Measurements from ENCODE around the gene GLI3. TPM values are rescaled to one million over a fixed set of nuclear protein-coding genes. Genes with fewer than 3 reads are reported as not detected.

The GLI3 gene
- total RNA-seq, 2 experiments from 2014 or later: not detected

DNA sequence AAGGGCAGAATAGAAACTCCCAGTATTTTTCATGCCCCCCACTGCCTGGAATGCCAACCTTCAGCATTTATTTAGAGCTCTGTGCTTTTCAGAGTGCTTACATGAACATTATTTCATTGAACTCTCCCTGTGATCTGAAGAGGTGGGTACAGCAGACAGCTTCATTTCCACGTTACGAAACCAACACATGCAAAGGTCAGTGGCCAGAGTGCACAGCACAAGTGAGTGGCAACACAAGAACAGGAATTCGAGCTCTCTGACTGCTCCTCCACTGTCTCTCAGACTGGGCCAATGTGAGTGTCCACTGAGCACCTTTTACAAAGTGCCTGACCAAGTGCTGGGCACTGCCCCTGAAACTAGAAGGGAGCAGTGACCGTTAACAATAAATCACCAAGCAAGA lies 162.9 kb downstream of the GLI3 start:
- no peaks in the 10 kb centered on the region for H3K36me3 Mint-ChIP-seq (ENCODE audit: low read depth)
- ATAC-seq (no peak), DNase-seq (no peak)
- ChIA-PET POLR2A (no interaction called here), CTCF (no interaction called here)
- no peaks in the 10 kb centered on the region for H3K27me3 Mint-ChIP-seq (ENCODE audit: low read depth)
- no peak overlapping the region for H3K4me3 Mint-ChIP-seq
- no peaks in the 10 kb centered on the region for H3K9me3 Mint-ChIP-seq (ENCODE audit: insufficient read depth)
- no peaks in the 10 kb centered on the region for H3K4me1 Mint-ChIP-seq (ENCODE audit: low read depth)
- no peak overlapping the region for H3K27ac Mint-ChIP-seq

DNA sequence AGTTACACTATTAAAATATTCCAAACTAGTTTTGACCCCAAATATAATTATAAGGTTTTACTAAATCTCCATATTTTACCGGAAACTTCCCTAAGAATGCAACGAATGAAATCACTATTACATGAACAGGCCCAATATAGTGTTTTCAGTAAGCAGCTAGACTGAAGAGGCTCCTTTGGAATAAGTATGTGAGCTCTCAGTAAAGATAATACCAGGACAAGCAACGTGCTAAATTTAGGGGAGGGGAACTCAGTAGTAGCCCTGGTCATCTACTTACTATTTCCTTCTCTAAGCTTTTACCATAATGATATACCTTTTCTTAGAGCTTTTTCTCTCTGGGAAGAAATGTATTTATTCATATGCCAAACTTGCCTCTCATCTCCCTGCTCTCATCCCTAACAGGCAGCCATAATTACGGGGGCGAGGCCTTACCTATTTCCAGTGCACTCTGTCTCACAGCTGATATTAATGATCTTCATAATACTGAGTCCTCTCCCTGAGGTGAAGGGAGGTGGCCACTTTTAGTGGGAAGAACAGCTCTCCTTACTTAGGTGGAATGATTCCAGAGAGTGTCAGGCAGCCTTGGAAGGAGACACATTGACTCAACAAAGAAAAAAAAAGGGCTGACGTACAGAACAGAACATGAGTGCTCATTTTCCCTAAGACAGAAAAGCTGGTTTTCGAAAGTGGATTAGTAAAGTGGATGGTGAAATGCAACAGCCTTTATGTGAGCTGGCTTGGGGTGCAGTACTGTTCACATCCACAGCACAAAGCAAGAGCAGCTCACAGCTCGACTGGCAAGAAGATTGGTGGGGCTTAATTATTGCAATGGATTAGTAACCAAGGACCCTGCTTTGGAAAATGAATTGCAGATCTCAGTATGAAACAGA lies 165.4 kb downstream of the GLI3 start:
- DNase-seq: no peak
- Mint-ChIP-seq H3K36me3 (ENCODE audit: low read depth) (no peaks in the 10 kb centered on the region), H3K4me3 (no peak overlapping the region), H3K9me3 (ENCODE audit: insufficient read depth) (no peaks in the 10 kb centered on the region), H3K27me3 (ENCODE audit: low read depth) (no peaks in the 10 kb centered on the region), H3K27ac (no peak overlapping the region), H3K4me1 (ENCODE audit: low read depth) (no peaks in the 10 kb centered on the region)
- ATAC-seq: no peak
- ChIA-PET POLR2A (no interaction called here), CTCF (no interaction called here)

DNA sequence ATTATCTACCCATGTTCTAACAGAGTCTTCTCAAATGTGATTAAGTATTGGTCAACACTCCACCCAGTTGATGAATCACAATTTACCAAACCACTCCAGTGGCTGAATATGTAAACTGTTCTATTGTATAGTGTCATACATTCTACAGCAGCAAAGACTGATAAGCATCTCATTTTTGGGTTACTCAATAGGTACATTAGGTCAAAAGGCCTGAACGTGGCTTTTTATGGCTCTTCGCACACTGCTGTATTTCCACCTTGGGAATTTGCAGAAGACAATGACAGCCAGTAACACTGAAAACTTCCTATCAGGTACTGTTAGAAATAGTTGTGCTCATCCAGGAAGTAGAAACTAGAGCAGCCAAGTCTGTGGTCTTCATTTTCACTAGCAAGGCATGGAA lies 166.9 kb downstream of the GLI3 start:
- H3K4me1 Mint-ChIP-seq (ENCODE audit: low read depth): no peaks in the 10 kb centered on the region
- H3K27ac Mint-ChIP-seq: no peak overlapping the region
- no peaks in the 10 kb centered on the region for H3K36me3 Mint-ChIP-seq (ENCODE audit: low read depth)
- no peaks in the 10 kb centered on the region for H3K9me3 Mint-ChIP-seq (ENCODE audit: insufficient read depth)
- H3K4me3 Mint-ChIP-seq: no peak overlapping the region
- DNase-seq (no peak), ATAC-seq (no peak)
- H3K27me3 Mint-ChIP-seq (ENCODE audit: low read depth): no peaks in the 10 kb centered on the region
- POLR2A ChIA-PET: no interaction called here
- CTCF ChIA-PET: no interaction called here

GRCh38 chr7:42069590-42069989 lies 167.4 kb downstream of the GLI3 start:
- CTCF ChIA-PET: no interaction called here

DNA sequence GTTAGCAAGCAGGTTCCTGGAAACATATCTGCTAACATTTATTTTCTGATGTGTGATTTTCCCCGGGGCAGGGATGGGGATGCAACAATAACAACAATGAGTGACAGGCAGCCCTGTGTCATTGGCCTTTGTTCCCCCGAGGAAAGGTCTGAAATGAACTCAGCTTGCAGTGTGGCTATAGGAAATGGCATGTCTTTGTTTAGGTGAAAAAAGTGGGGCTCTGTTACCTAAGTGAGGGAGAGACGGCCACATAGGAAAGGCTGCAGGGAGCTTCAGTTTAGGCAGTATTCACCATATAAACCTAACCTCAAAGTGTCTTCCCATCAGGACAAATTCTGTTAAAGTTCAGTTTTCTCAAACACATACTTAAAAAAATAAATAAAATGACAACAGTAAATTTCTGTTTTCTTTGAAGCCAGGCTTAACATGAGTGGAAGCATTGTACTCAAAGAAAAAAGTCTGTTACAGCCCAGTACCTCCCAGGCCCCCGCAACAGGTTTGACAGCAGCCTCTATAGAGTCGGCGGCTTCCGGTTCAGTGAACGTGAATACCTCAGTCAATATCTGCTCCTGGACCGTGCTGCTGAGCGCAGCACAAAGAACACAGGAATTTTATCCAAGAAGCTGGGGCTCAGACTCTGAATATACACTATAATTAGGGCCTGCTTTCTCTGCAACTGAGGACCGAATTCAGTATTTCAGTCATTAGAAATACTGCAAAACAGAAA lies 168.3 kb downstream of the GLI3 start:
- no peaks in the 10 kb centered on the region for H3K4me1 Mint-ChIP-seq (ENCODE audit: low read depth)
- no peaks in the 10 kb centered on the region for H3K36me3 Mint-ChIP-seq (ENCODE audit: low read depth)
- no peaks in the 10 kb centered on the region for H3K9me3 Mint-ChIP-seq (ENCODE audit: insufficient read depth)
- no peak for DNase-seq
- ChIA-PET POLR2A (no interaction called here), CTCF (no interaction called here)
- H3K27ac Mint-ChIP-seq: no peak overlapping the region
- no peaks in the 10 kb centered on the region for H3K27me3 Mint-ChIP-seq (ENCODE audit: low read depth)
- no peak for ATAC-seq
- no peak overlapping the region for H3K4me3 Mint-ChIP-seq

More at GRCh38 chr7:42069590-42069989, 167.4 kb downstream of the GLI3 start:
- Mint-ChIP-seq H3K36me3 (ENCODE audit: low read depth) (no peaks in the 10 kb centered on the region), H3K9me3 (ENCODE audit: insufficient read depth) (no peaks in the 10 kb centered on the region), H3K27ac (no peak overlapping the region), H3K27me3 (ENCODE audit: low read depth) (no peaks in the 10 kb centered on the region), H3K4me1 (ENCODE audit: low read depth) (no peaks in the 10 kb centered on the region), H3K4me3 (no peak overlapping the region)
- DNase-seq: no peak
- ATAC-seq: no peak
- POLR2A ChIA-PET: no interaction called here

DNA sequence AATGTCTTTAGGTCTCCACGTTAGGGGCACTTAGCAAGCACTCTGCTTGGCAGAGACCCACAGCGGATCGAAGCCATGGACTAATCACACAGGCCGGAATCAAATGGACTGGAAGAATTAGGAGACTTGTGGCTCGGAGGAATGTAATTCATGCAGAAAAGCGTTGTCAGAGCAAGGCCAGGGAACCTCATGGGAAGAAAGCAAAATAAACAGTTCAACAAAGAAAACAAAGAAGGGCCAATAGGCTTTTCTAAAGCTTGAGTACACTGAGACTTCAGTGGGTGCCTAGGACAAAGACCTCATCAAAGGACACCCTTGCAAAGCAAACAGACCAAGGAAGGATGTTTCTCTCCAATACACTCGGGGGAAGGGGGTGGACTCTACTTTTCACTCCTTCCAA lies 171.1 kb downstream of the GLI3 start:
- Mint-ChIP-seq H3K9me3 (ENCODE audit: insufficient read depth) (no peaks in the 10 kb centered on the region), H3K36me3 (ENCODE audit: low read depth) (no peaks in the 10 kb centered on the region), H3K4me3 (no peak overlapping the region), H3K27me3 (ENCODE audit: low read depth) (peaks cover 3% of the 10 kb centered on the region), H3K27ac (no peak overlapping the region), H3K4me1 (ENCODE audit: low read depth) (no peaks in the 10 kb centered on the region)
- CTCF ChIA-PET: no interaction called here
- no peak for ATAC-seq
- POLR2A ChIA-PET: no interaction called here
- no peak for DNase-seq

DNA sequence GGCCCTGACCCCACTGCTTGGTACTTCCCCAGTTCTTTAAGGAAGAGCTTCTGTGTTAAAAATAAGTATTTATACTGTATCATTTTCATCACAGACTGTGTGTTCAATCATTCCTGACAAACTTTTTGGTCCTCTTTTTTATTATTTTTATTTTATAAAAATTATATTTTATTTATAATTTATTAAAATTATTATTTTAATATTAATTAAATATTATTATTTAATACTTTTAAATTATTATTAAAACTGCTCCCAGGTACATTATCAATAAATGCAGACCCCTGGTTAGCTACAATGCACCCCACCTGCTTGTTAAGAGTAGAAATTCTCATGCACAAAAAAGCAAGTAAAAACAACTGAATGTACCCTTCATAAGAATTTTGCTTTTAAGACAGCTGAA lies 172.0 kb downstream of the GLI3 start:
- H3K4me1 Mint-ChIP-seq (ENCODE audit: low read depth): no peaks in the 10 kb centered on the region
- H3K27ac Mint-ChIP-seq: no peak overlapping the region
- H3K9me3 Mint-ChIP-seq (ENCODE audit: insufficient read depth): no peaks in the 10 kb centered on the region
- no peak overlapping the region for H3K4me3 Mint-ChIP-seq
- ChIA-PET CTCF (no interaction called here), POLR2A (no interaction called here)
- peaks cover 3% of the 10 kb centered on the region for H3K27me3 Mint-ChIP-seq (ENCODE audit: low read depth)
- ATAC-seq (no peak), DNase-seq (no peak)
- no peaks in the 10 kb centered on the region for H3K36me3 Mint-ChIP-seq (ENCODE audit: low read depth)

- POLR2A ChIA-PET: no interaction called here
- no peak for ATAC-seq
- no peak overlapping the region for H3K4me3 Mint-ChIP-seq
Observed at GRCh38 chr7:42064534-42064933, 172.5 kb downstream of the GLI3 start.

GRCh38 chr7:42059275-42059674 lies 177.7 kb downstream of the GLI3 start:
- Mint-ChIP-seq H3K27me3 (ENCODE audit: low read depth) (peaks cover 3% of the 10 kb centered on the region), H3K9me3 (ENCODE audit: insufficient read depth) (no peaks in the 10 kb centered on the region), H3K4me3 (no peak overlapping the region), H3K4me1 (ENCODE audit: low read depth) (no peaks in the 10 kb centered on the region), H3K27ac (no peak overlapping the region), H3K36me3 (ENCODE audit: low read depth) (no peaks in the 10 kb centered on the region)
- POLR2A ChIA-PET: no interaction called here
- ATAC-seq (no peak), DNase-seq (no peak)
- CTCF ChIA-PET: no interaction called here

More at GRCh38 chr7:42064534-42064933, 172.5 kb downstream of the GLI3 start:
- Mint-ChIP-seq H3K36me3 (ENCODE audit: low read depth) (no peaks in the 10 kb centered on the region), H3K4me1 (ENCODE audit: low read depth) (no peaks in the 10 kb centered on the region), H3K9me3 (ENCODE audit: insufficient read depth) (no peaks in the 10 kb centered on the region), H3K27ac (no peak overlapping the region), H3K27me3 (ENCODE audit: low read depth) (peaks cover 3% of the 10 kb centered on the region)
- DNase-seq: no peak
- CTCF ChIA-PET: no interaction called here

DNA sequence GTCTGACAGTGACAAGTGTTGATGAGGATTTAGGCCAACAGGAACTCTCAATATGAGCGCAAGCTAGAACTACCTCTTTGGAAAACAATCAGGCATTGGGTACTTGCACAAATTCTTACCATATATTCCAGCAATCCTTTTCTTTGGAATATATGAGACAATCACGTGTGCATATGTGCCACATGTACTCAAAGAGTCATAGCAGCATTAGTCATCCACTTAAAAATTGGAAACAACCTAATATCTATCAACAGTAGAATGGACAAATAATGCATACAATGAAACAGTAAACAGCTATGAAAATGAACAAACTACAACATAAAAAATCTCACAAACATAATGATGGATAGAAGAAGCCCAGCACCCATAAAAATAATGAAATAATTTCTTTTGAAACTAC lies 179.7 kb downstream of the GLI3 start:
- Mint-ChIP-seq H3K36me3 (ENCODE audit: low read depth) (no peaks in the 10 kb centered on the region), H3K9me3 (ENCODE audit: insufficient read depth) (no peaks in the 10 kb centered on the region), H3K27ac (no peak overlapping the region), H3K27me3 (ENCODE audit: low read depth) (no peaks in the 10 kb centered on the region), H3K4me1 (ENCODE audit: low read depth) (no peaks in the 10 kb centered on the region), H3K4me3 (no peak overlapping the region)
- POLR2A ChIA-PET: no interaction called here
- DNase-seq: no peak
- no peak for ATAC-seq
- CTCF ChIA-PET: no interaction called here

DNA sequence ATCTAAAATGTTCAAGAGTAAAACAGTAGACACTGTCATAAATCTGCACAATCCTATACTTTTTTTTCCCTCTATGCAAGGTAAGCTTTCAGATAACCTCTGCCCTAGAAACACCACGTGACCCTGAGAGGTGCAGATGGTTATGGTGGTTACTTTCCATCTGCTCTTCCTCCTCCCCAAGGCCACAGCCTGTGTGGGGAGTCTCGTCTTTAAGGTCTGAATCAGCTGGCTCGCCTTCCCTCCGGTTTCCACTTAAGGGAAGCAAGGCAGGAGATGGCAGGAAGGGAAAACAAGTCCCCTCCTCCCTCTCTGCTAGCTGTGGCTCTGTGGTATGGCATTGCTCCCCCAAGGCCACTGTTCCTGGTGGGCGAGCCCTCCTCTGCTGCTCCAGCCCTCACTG lies 181.8 kb downstream of the GLI3 start:
- H3K4me3 Mint-ChIP-seq: no peak overlapping the region
- no peak for DNase-seq
- H3K4me1 Mint-ChIP-seq (ENCODE audit: low read depth): no peaks in the 10 kb centered on the region
- H3K27me3 Mint-ChIP-seq (ENCODE audit: low read depth): no peaks in the 10 kb centered on the region
- no peak overlapping the region for H3K27ac Mint-ChIP-seq
- no peaks in the 10 kb centered on the region for H3K9me3 Mint-ChIP-seq (ENCODE audit: insufficient read depth)
- CTCF ChIA-PET: no interaction called here
- no peaks in the 10 kb centered on the region for H3K36me3 Mint-ChIP-seq (ENCODE audit: low read depth)
- ATAC-seq: no peak
- POLR2A ChIA-PET: no interaction called here

- Mint-ChIP-seq H3K27ac (no peak overlapping the region), H3K4me3 (no peak overlapping the region), H3K4me1 (ENCODE audit: low read depth) (no peaks in the 10 kb centered on the region), H3K36me3 (ENCODE audit: low read depth) (no peaks in the 10 kb centered on the region), H3K27me3 (ENCODE audit: low read depth) (no peaks in the 10 kb centered on the region), H3K9me3 (ENCODE audit: insufficient read depth) (no peaks in the 10 kb centered on the region)
- no peak for DNase-seq
- ATAC-seq: no peak
- ChIA-PET POLR2A (no interaction called here), CTCF (no interaction called here)
Observed at GRCh38 chr7:42053834-42054233, 183.2 kb downstream of the GLI3 start.
